ENCODE data around the gene EBF4. TPM values are rescaled to one million over a fixed set of nuclear protein-coding genes. Genes with fewer than 3 reads are reported as not detected.
A peak's percentile ranks its signal among the peaks of the same experiment; 100 is the strongest.

The EBF4 gene
- total and polyA plus RNA-seq, 2 of the 8 experiments (the other 6 are each of a cell fraction or from before 2014, with no cell fraction given): 1.2 to 2.9 TPM

DNA sequence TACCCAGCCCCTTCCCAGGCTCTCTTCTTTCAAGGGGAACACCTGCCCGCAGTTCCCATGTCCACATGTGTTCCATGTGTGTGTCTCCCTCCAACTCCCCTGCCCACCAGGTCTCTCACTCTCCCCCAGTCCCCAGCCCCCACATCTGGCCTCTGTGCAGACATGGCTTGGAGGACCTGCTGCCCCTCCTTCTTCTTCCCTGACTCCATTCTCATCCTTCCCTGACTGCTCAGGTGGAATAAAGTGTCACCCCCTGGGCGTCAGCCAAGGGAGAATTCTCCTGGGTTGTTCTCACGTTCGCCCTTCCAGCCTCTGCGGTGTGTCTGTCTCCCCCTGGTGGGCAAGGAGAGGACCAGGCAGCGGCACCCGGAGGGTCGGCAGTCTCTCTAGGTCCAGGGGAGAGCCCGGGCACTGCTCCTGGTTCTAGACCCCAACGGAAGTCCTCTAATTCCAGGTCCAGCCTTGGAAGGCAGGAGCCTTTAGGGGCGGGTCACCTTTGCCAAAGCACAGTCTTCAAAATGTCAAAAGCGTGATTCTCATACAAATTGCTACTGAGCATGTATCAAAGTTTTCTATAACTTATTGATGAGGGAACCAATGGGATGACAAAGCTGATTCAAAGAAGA is 50.5 kb downstream of the EBF4 start (continued):
- TF ChIP-seq, protein P1, sequence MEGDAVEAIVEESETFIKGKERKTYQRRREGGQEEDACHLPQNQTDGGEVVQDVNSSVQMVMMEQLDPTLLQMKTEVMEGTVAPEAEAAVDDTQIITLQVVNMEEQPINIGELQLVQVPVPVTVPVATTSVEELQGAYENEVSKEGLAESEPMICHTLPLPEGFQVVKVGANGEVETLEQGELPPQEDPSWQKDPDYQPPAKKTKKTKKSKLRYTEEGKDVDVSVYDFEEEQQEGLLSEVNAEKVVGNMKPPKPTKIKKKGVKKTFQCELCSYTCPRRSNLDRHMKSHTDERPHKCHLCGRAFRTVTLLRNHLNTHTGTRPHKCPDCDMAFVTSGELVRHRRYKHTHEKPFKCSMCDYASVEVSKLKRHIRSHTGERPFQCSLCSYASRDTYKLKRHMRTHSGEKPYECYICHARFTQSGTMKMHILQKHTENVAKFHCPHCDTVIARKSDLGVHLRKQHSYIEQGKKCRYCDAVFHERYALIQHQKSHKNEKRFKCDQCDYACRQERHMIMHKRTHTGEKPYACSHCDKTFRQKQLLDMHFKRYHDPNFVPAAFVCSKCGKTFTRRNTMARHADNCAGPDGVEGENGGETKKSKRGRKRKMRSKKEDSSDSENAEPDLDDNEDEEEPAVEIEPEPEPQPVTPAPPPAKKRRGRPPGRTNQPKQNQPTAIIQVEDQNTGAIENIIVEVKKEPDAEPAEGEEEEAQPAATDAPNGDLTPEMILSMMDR (IDR thresholded peaks at IDR 0.05; ENCODE audit: control extremely low read depth in 1 of 3, insufficient read depth in 1 of 3, low read depth in 1 of 3, low read length in 3 of 3): peak; percentile 95 to 96 (median 95)
- TF ChIP-seq KDM4A (IDR thresholded peaks at IDR 0.05; ENCODE audit: low read depth, low read length, severe bottlenecking) (no peak), CEBPB (IDR thresholded peaks at IDR 0.05; ENCODE audit: low read depth, low read length) (no peak), RXRA (IDR thresholded peaks at IDR 0.05; ENCODE audit: insufficient read depth, low read depth, low read length) (no peak), POLR2A (IDR thresholded peaks at IDR 0.05; ENCODE audit: control extremely low read depth in 1 of 2, low read depth in 2 of 2, low read length in 2 of 2) (no peak), GTF2F1 (IDR thresholded peaks at IDR 0.05; ENCODE audit: borderline replicate concordance, low read depth, low read length) (no peak), SP1 (IDR thresholded peaks at IDR 0.05; ENCODE audit: low read depth, low read length) (no peak), SIN3A (conservative IDR thresholded peaks at IDR 0.05 in 1 of 2, IDR thresholded peaks at IDR 0.05 in 1 of 2; ENCODE audit: low read depth in 1 of 2, low read length in 2 of 2) (no peak), JUND (IDR thresholded peaks at IDR 0.05; ENCODE audit: low read length) (no peak), PHF8 (conservative IDR thresholded peaks at IDR 0.05; ENCODE audit: low read depth, low read length) (no peak), SP2 (IDR thresholded peaks at IDR 0.05; ENCODE audit: low read length) (no peak), SRF (IDR thresholded peaks at IDR 0.05; ENCODE audit: low read depth, low read length) (no peak), CBX8 (IDR thresholded peaks at IDR 0.05; ENCODE audit: borderline replicate concordance, low read depth, low read length) (no peak), POLR2AphosphoS5 (IDR thresholded peaks at IDR 0.05; ENCODE audit: low read depth, low read length) (no peak), SIX5 (IDR thresholded peaks at IDR 0.05; ENCODE audit: low read depth, low read length) (no peak), MAFK (IDR thresholded peaks at IDR 0.05; ENCODE audit: low read depth, low read length) (no peak), EGR1 (IDR thresholded peaks at IDR 0.05; ENCODE audit: borderline replicate concordance, low read depth, low read length) (no peak), GABPA (IDR thresholded peaks at IDR 0.05; ENCODE audit: borderline replicate concordance, insufficient read depth, low read length) (peak; percentile 51; the same call in 1 of the 2 replicates), YY1 (IDR thresholded peaks at IDR 0.05; ENCODE audit: low read depth, low read length) (no peak), JUN (IDR thresholded peaks at IDR 0.05; ENCODE audit: low read depth, low read length) (no peak), SIRT6 (IDR thresholded peaks at IDR 0.05; ENCODE audit: low read length) (no peak), TAF7 (optimal IDR thresholded peaks at IDR 0.05; ENCODE audit: borderline replicate concordance, low read depth, low read length) (peak; percentile 36)
- TF ChIP-seq, protein P2, sequence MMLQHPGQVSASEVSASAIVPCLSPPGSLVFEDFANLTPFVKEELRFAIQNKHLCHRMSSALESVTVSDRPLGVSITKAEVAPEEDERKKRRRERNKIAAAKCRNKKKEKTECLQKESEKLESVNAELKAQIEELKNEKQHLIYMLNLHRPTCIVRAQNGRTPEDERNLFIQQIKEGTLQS (IDR thresholded peaks at IDR 0.05; ENCODE audit: insufficient read depth, low read depth, low read length): no peak

Measured in H1 (cell line).